HUES64 (cell line): ENCODE data around the gene TDRD9.

Experiments
- H3K27ac ChIP-seq: 2 replicates; pipeline ENCODE4 v1.7.0; 2013; ENCODE audit warnings: low read depth, low read length, inconsistent platforms
- H3K27me3 ChIP-seq: 2 replicates; pipeline ENCODE4 v1.6.1; 2013; ENCODE audit warnings: mild to moderate bottlenecking, low read length; ENCODE audit not compliant: insufficient read depth
- H3K36me3 ChIP-seq: 2 replicates; pipeline ENCODE4 v1.6.1; 2013; ENCODE audit warnings: mild to moderate bottlenecking, low read length; ENCODE audit not compliant: insufficient read depth
- H3K4me1 ChIP-seq: 2 replicates; pipeline ENCODE4 v1.6.1; 2013; ENCODE audit warnings: mild to moderate bottlenecking, low read length, moderate library complexity; ENCODE audit not compliant: insufficient read depth
- H3K4me3 ChIP-seq: 2 replicates; pipeline ENCODE4 v1.5.1; 2013; ENCODE audit warnings: mild to moderate bottlenecking, low read length, moderate library complexity
- H3K9ac ChIP-seq: 2 replicates; pipeline ENCODE4 v1.6.1; 2013; ENCODE audit warnings: mild to moderate bottlenecking, low read depth, low read length
- H3K9me3 ChIP-seq: 2 replicates; pipeline ENCODE4 v1.6.1; 2013; ENCODE audit warnings: low read depth, low read length; ENCODE audit not compliant: insufficient read depth
- WGBS: fragments of 150-250, 120-280 bp; methylation state at CpG from one replicate; pipeline ENCODE4 v1.1.7; 2013; ENCODE audit warnings: missing lambda C conversion rate; 5-methylcytosine and 5-hydroxymethylcytosine counted together

The TDRD9 gene

GRCh38 chr14:104036212-104036611 lies 108.0 kb downstream of the TDRD9 start:
- no peaks in the 10 kb centered on the region for H3K27me3 ChIP-seq
- no peak overlapping the region for H3K9ac ChIP-seq
- no peaks in the 10 kb centered on the region for H3K36me3 ChIP-seq
- no peaks in the 10 kb centered on the region for H3K4me1 ChIP-seq
- no peak overlapping the region for H3K4me3 ChIP-seq
- no peaks in the 10 kb centered on the region for H3K9me3 ChIP-seq
- 90% methylated on average over 7 of the region's 7 CpGs for WGBS
- no peak overlapping the region for H3K27ac ChIP-seq

- WGBS: 84% methylated on average over 14 of the region's 14 CpGs
- Histone ChIP-seq H3K27me3 (no peaks in the 10 kb centered on the region), H3K36me3 (no peaks in the 10 kb centered on the region), H3K9me3 (no peaks in the 10 kb centered on the region), H3K27ac (no peak overlapping the region), H3K4me3 (no peak overlapping the region), H3K9ac (no peak overlapping the region), H3K4me1 (no peaks in the 10 kb centered on the region)
Observed at GRCh38 chr14:104037074-104037473, 108.8 kb downstream of the TDRD9 start.

GRCh38 chr14:104037903-104038302 lies 109.6 kb downstream of the TDRD9 start:
- 92% methylated on average over 3 of the region's 3 CpGs for WGBS
- H3K36me3 ChIP-seq: no peaks in the 10 kb centered on the region
- H3K27me3 ChIP-seq: no peaks in the 10 kb centered on the region
- no peak overlapping the region for H3K9ac ChIP-seq
- H3K27ac ChIP-seq: no peak overlapping the region
- H3K9me3 ChIP-seq: no peaks in the 10 kb centered on the region
- H3K4me1 ChIP-seq: no peaks in the 10 kb centered on the region
- no peak overlapping the region for H3K4me3 ChIP-seq

GRCh38 chr14:104039214-104039613 lies 111.0 kb downstream of the TDRD9 start:
- H3K27me3 ChIP-seq: no peaks in the 10 kb centered on the region
- 92% methylated on average over 3 of the region's 5 CpGs for WGBS

GRCh38 chr14:104040539-104040938 lies 112.3 kb downstream of the TDRD9 start:
- Histone ChIP-seq H3K36me3 (no peaks in the 10 kb centered on the region), H3K4me1 (no peaks in the 10 kb centered on the region), H3K9me3 (no peaks in the 10 kb centered on the region), H3K27me3 (no peaks in the 10 kb centered on the region), H3K27ac (no peak overlapping the region), H3K9ac (no peak overlapping the region), H3K4me3 (no peak overlapping the region)
- 54% methylated on average over 4 of the region's 5 CpGs for WGBS

More at GRCh38 chr14:104039214-104039613, 111.0 kb downstream of the TDRD9 start:
- H3K9ac ChIP-seq: no peak overlapping the region
- no peak overlapping the region for H3K4me3 ChIP-seq
- no peaks in the 10 kb centered on the region for H3K9me3 ChIP-seq
- no peak overlapping the region for H3K27ac ChIP-seq
- no peaks in the 10 kb centered on the region for H3K4me1 ChIP-seq
- H3K36me3 ChIP-seq: no peaks in the 10 kb centered on the region

- Histone ChIP-seq H3K27ac (no peak overlapping the region), H3K27me3 (no peaks in the 10 kb centered on the region), H3K36me3 (no peaks in the 10 kb centered on the region), H3K4me1 (no peaks in the 10 kb centered on the region), H3K9me3 (no peaks in the 10 kb centered on the region), H3K4me3 (no peak overlapping the region), H3K9ac (no peak overlapping the region)
- WGBS: 92% methylated on average over 6 of the region's 6 CpGs
Observed at GRCh38 chr14:104041430-104042104, 113.3 kb downstream of the TDRD9 start.

- WGBS: 92% methylated on average over 6 of the region's 6 CpGs
- no peaks in the 10 kb centered on the region for H3K27me3 ChIP-seq
- H3K4me1 ChIP-seq: no peaks in the 10 kb centered on the region
- H3K36me3 ChIP-seq: no peaks in the 10 kb centered on the region
- H3K27ac ChIP-seq: no peak overlapping the region
- no peak overlapping the region for H3K9ac ChIP-seq
- H3K4me3 ChIP-seq: no peak overlapping the region
- H3K9me3 ChIP-seq: no peaks in the 10 kb centered on the region
Observed at GRCh38 chr14:104044016-104044415, 115.8 kb downstream of the TDRD9 start.

GRCh38 chr14:104047761-104048160 lies 119.5 kb downstream of the TDRD9 start:
- no peaks in the 10 kb centered on the region for H3K9me3 ChIP-seq
- 100% methylated on average over 3 of the region's 3 CpGs for WGBS
- H3K9ac ChIP-seq: no peak overlapping the region
- H3K36me3 ChIP-seq: no peaks in the 10 kb centered on the region
- H3K27ac ChIP-seq: no peak overlapping the region
- no peaks in the 10 kb centered on the region for H3K4me1 ChIP-seq
- no peaks in the 10 kb centered on the region for H3K27me3 ChIP-seq
- H3K4me3 ChIP-seq: no peak overlapping the region

- Histone ChIP-seq H3K4me3 (no peak overlapping the region), H3K27ac (no peak overlapping the region), H3K9ac (no peak overlapping the region), H3K27me3 (no peaks in the 10 kb centered on the region), H3K36me3 (no peaks in the 10 kb centered on the region), H3K4me1 (no peaks in the 10 kb centered on the region), H3K9me3 (no peaks in the 10 kb centered on the region)
- WGBS: 98% methylated on average over 2 of the region's 2 CpGs
Observed at GRCh38 chr14:104048758-104049507, 120.7 kb downstream of the TDRD9 start.

GRCh38 chr14:104049576-104050240 lies 121.5 kb downstream of the TDRD9 start:
- H3K4me1 ChIP-seq: no peaks in the 10 kb centered on the region
- 89% methylated on average over 9 of the region's 9 CpGs for WGBS
- no peaks in the 10 kb centered on the region for H3K9me3 ChIP-seq
- H3K9ac ChIP-seq: no peak overlapping the region
- H3K27ac ChIP-seq: no peak overlapping the region
- H3K4me3 ChIP-seq: no peak overlapping the region
- no peaks in the 10 kb centered on the region for H3K36me3 ChIP-seq
- H3K27me3 ChIP-seq: no peaks in the 10 kb centered on the region

GRCh38 chr14:104051092-104051813 lies 123.0 kb downstream of the TDRD9 start:
- no peak overlapping the region for H3K27ac ChIP-seq
- 92% methylated on average over 5 of the region's 5 CpGs for WGBS

More at GRCh38 chr14:104051092-104051813, 123.0 kb downstream of the TDRD9 start:
- Histone ChIP-seq H3K36me3 (no peaks in the 10 kb centered on the region), H3K4me1 (no peaks in the 10 kb centered on the region), H3K4me3 (no peak overlapping the region), H3K27me3 (no peaks in the 10 kb centered on the region), H3K9me3 (no peaks in the 10 kb centered on the region), H3K9ac (no peak overlapping the region)
